ENCODE results near the gene SAG.

- TF ChIP-seq CTCF (IDR thresholded peaks at IDR 0.05; ENCODE audit: extremely low read depth in 1 of 2, insufficient read depth in 1 of 2, low read depth in 1 of 2, low read length in 2 of 2) = no peak
- no peak for TF ChIP-seq EZH2 (IDR thresholded peaks at IDR 0.05; ENCODE audit: borderline replicate concordance, low read depth, low read length, severe bottlenecking)
- TF ChIP-seq MYC (IDR thresholded peaks at IDR 0.05; ENCODE audit: low read depth, low read length) = no peak
- TF ChIP-seq POLR2A (IDR thresholded peaks at IDR 0.05; ENCODE audit: low read depth, low read length) = no peak
- no peak for TF ChIP-seq MAX (IDR thresholded peaks at IDR 0.05; ENCODE audit: insufficient read depth, insufficient read length)
- TF ChIP-seq POLR2AphosphoS5 (IDR thresholded peaks at IDR 0.05; ENCODE audit: insufficient read depth, low read depth, low read length) = no peak
Measured at GRCh38 chr2:233339427-233339826, 31.8 kb downstream of the SAG start.
